DND-41 (cell line): ENCODE measurements around the gene DPH3.

Experiments used
- EZH2 ChIP-seq: IDR thresholded peaks from 3 replicates; pipeline ENCODE4 v1.6.1; 2012; ENCODE audit warnings: borderline replicate concordance, low read depth, mild to moderate bottlenecking, moderate library complexity, low read length, inconsistent platforms; ENCODE audit not compliant: severe bottlenecking
- TF ChIP-seq, protein P1 (sequence below): IDR thresholded peaks from 2 replicates; pipeline ENCODE4 v1.5.1; 2012; ENCODE audit warnings: borderline replicate concordance, low read length, moderate library complexity, mild to moderate bottlenecking; ENCODE audit not compliant: poor library complexity, severe bottlenecking; ENCODE audit errors: extremely low read depth

DNA sequence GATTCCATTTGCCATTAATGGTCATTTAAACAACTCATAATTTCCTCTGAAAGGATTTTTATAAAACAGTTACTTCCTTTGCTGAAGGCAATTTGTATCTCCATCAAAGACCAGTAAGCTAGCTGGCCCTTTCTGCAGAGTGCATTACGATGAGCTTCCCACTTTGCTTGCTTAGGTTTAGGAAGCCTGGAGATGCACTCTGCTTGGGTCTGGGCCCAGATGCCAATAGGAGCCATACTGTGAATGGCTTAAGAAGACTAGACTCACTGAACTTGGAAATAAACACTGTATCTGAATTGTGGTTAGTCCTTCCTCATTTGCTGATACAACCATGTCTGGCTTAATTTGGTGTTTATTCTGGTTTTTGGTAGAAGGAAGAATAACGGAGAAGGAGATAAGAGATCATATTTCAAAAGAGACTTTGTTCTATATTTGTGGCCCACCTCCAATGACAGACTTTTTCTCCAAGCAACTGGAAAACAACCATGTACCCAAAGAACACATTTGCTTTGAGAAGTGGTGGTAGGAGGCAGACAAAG is 38.4 kb upstream of the DPH3 start:
- TF ChIP-seq, protein P1, sequence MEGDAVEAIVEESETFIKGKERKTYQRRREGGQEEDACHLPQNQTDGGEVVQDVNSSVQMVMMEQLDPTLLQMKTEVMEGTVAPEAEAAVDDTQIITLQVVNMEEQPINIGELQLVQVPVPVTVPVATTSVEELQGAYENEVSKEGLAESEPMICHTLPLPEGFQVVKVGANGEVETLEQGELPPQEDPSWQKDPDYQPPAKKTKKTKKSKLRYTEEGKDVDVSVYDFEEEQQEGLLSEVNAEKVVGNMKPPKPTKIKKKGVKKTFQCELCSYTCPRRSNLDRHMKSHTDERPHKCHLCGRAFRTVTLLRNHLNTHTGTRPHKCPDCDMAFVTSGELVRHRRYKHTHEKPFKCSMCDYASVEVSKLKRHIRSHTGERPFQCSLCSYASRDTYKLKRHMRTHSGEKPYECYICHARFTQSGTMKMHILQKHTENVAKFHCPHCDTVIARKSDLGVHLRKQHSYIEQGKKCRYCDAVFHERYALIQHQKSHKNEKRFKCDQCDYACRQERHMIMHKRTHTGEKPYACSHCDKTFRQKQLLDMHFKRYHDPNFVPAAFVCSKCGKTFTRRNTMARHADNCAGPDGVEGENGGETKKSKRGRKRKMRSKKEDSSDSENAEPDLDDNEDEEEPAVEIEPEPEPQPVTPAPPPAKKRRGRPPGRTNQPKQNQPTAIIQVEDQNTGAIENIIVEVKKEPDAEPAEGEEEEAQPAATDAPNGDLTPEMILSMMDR, result no peak
- no peak for TF ChIP-seq EZH2
